Measurements from ENCODE around the gene OR5AN1.

GRCh38 chr11:59403546-59403945 is 44.9 kb downstream of the OR5AN1 start:
- TF ChIP-seq ZSCAN30 (tag by site-specific recombination; IDR thresholded peaks at IDR 0.05) (no peak), TRIM28 (IDR thresholded peaks at IDR 0.05; ENCODE audit: borderline replicate concordance, low read length) (peak; percentile 84; the same call in 1 of the 2 replicates), CTCF (tag by site-specific recombination; IDR thresholded peaks at IDR 0.05) (no peak), ZNF112 (tag by site-specific recombination; IDR thresholded peaks at IDR 0.05) (no peak), ZNF121 (tag by site-specific recombination; IDR thresholded peaks at IDR 0.05) (no peak), ZSCAN4 (tag by site-specific recombination; IDR thresholded peaks at IDR 0.05) (no peak), ZNF558 (tag by site-specific recombination; IDR thresholded peaks at IDR 0.05) (no peak), REST (tag by site-specific recombination; IDR thresholded peaks at IDR 0.05) (no peak), ZNF324 (tag by site-specific recombination; IDR thresholded peaks at IDR 0.05) (no peak), ZNF501 (tag by site-specific recombination; IDR thresholded peaks at IDR 0.05) (no peak)
